Measurements from ENCODE around the gene OR4X2.
"Not testable (repeated sequence)": the region's sequence is repeated elsewhere in the genome, so short reads cannot be mapped to it uniquely, and the experiment has no call there.

The OR4X2 gene

GRCh38 chr11:48244804-48245203 is at the start of gene OR4X2:
TSS of gene OR4X2 (plus strand) at chr11:48245104. CDS start at chr11:48245104, 0 bp downstream.
- no peak for DNase-seq

GRCh38 chr11:48207881-48208280 is 37.0 kb upstream of the OR4X2 start:
- DNase-seq: no peak

GRCh38 chr11:48210052-48210451 is 34.9 kb upstream of the OR4X2 start:
- no peak for DNase-seq

- no peak for DNase-seq
Measured at GRCh38 chr11:48216510-48216909, 28.4 kb upstream of the OR4X2 start, which contains the start of gene OR4B1. TSS of gene OR4B1 (plus strand) at chr11:48216810. CDS start at chr11:48216810, 0 bp downstream.

- no peak for DNase-seq
Measured at GRCh38 chr11:48228761-48229160, 16.1 kb upstream of the OR4X2 start.

GRCh38 chr11:48230057-48230456 is 14.8 kb upstream of the OR4X2 start:
- not testable (repeated sequence) for DNase-seq

GRCh38 chr11:48237727-48238126 is 7.2 kb upstream of the OR4X2 start:
- no peak for DNase-seq

GRCh38 chr11:48242501-48242900 is 2.4 kb upstream of the OR4X2 start:
- DNase-seq: no peak

- DNase-seq: no peak
Measured at GRCh38 chr11:48248902-48249301, 4.0 kb downstream of the OR4X2 start.

GRCh38 chr11:48261600-48261999 is 16.7 kb downstream of the OR4X2 start:
- DNase-seq: no peak

GRCh38 chr11:48263423-48263911 is 18.6 kb downstream of the OR4X2 start, which contains the start of gene OR4X1:
TSS of gene OR4X1 (plus strand) at chr11:48263861. CDS start at chr11:48263861, 0 bp downstream.
- DNase-seq: no peak

GRCh38 chr11:48270621-48271020 is 25.7 kb downstream of the OR4X2 start:
- no peak for DNase-seq

- DNase-seq: no peak
Measured at GRCh38 chr11:48272606-48273005, 27.7 kb downstream of the OR4X2 start.
